H9 (cell line): ENCODE measurements around the gene MT1F. TPM values are rescaled to one million over a fixed set of nuclear protein-coding genes. Genes with fewer than 3 reads are reported as not detected.
A peak's percentile ranks its signal among the peaks of the same experiment; 100 is the strongest.

Experiments
- DNase-seq: peaks from one replicate; pipeline ENCODE4 v3.0.0-alpha.2; 2017
- H2AFZ ChIP-seq: one replicate; pipeline ENCODE4 v1.6.1; 2013; ENCODE audit warnings: mild to moderate bottlenecking, low read length, control low read depth, moderate library complexity
- H2AK5ac ChIP-seq: 2 replicates; pipeline ENCODE4 v1.6.1; 2013; ENCODE audit warnings: low read length, control low read depth, mixed read lengths; ENCODE audit not compliant: insufficient read length
- H2BK120ac ChIP-seq: one replicate; pipeline ENCODE4 v1.6.1; 2013; ENCODE audit warnings: low read depth, mild to moderate bottlenecking, low read length, control low read depth, inconsistent platforms; ENCODE audit not compliant: poor library complexity, severe bottlenecking
- H2BK12ac ChIP-seq: 2 replicates; pipeline ENCODE4 v1.6.1; 2013; ENCODE audit warnings: low read length, control low read depth, mixed read lengths, low read depth; ENCODE audit not compliant: insufficient read length
- H2BK15ac ChIP-seq: 2 replicates; pipeline ENCODE4 v1.6.1; 2013; ENCODE audit warnings: low read depth, low read length, control low read depth
- H2BK20ac ChIP-seq: one replicate; pipeline ENCODE4 v1.6.1; 2013; ENCODE audit warnings: low read depth, mild to moderate bottlenecking, low read length, control low read depth, inconsistent platforms; ENCODE audit not compliant: poor library complexity, severe bottlenecking
- H2BK5ac ChIP-seq: 2 replicates; pipeline ENCODE4 v1.6.1; 2013; ENCODE audit warnings: low read length, control low read depth, mixed read lengths; ENCODE audit not compliant: insufficient read length
- H3K14ac ChIP-seq: 2 replicates; pipeline ENCODE4 v1.6.1; 2013; ENCODE audit warnings: low read length, control low read depth; ENCODE audit not compliant: insufficient read depth
- H3K18ac ChIP-seq: 2 replicates; pipeline ENCODE4 v1.6.1; 2013; ENCODE audit warnings: low read depth, mild to moderate bottlenecking, mixed read lengths, low read length, control low read depth; ENCODE audit not compliant: insufficient read length
- H3K23ac ChIP-seq: 2 replicates; pipeline ENCODE4 v1.6.1; 2013; ENCODE audit warnings: low read length, control low read depth, mixed read lengths, low read depth; ENCODE audit not compliant: insufficient read length
- H3K23me2 ChIP-seq: 2 replicates; pipeline ENCODE4 v1.6.1; 2013; ENCODE audit warnings: low read depth, mild to moderate bottlenecking, mixed read lengths, low read length, control low read depth; ENCODE audit not compliant: insufficient read length, poor library complexity, severe bottlenecking
- H3K27ac ChIP-seq: 2 replicates; pipeline ENCODE4 v1.5.1; 2013; ENCODE audit warnings: low read length, control low read depth, mixed read lengths, low read depth; ENCODE audit not compliant: insufficient read length
- H3K27me3 ChIP-seq: 2 replicates; pipeline ENCODE4 v1.6.1; 2013; ENCODE audit warnings: low read length, control low read depth, inconsistent platforms; ENCODE audit not compliant: insufficient read depth
- H3K4ac ChIP-seq: 2 replicates; pipeline ENCODE4 v1.6.1; 2013; ENCODE audit warnings: low read depth, mild to moderate bottlenecking, control low read depth, inconsistent platforms, low read length, moderate library complexity
- H3K4me1 ChIP-seq: 2 replicates; pipeline ENCODE4 v1.6.1; 2013; ENCODE audit warnings: low read length, control low read depth, inconsistent platforms; ENCODE audit not compliant: insufficient read depth
- H3K4me2 ChIP-seq: 2 replicates; pipeline ENCODE4 v1.6.1; 2013; ENCODE audit warnings: low read length, control low read depth, mixed read lengths; ENCODE audit not compliant: insufficient read length, insufficient read depth
- H3K56ac ChIP-seq: 2 replicates; pipeline ENCODE4 v1.6.1; 2013; ENCODE audit warnings: low read depth, mild to moderate bottlenecking, mixed read lengths, low read length, control low read depth; ENCODE audit not compliant: insufficient read length
- H3K79me1 ChIP-seq: 2 replicates; pipeline ENCODE4 v1.6.1; 2013; ENCODE audit warnings: low read depth, mild to moderate bottlenecking, moderate library complexity, low read length, control low read depth, inconsistent platforms; ENCODE audit not compliant: insufficient read depth, poor library complexity, severe bottlenecking
- H3K79me2 ChIP-seq: 2 replicates; pipeline ENCODE4 v1.6.1; 2013; ENCODE audit warnings: low read length, control low read depth, inconsistent platforms; ENCODE audit not compliant: insufficient read depth
- H3K9ac ChIP-seq: 2 replicates; pipeline ENCODE4 v1.6.1; 2013; ENCODE audit warnings: low read length, control low read depth, mixed read lengths; ENCODE audit not compliant: insufficient read length; ENCODE audit errors: extremely low read depth
- H3K9me3 ChIP-seq: one replicate; pipeline ENCODE4 v1.6.1; 2013; ENCODE audit warnings: low read depth, low read length, inconsistent platforms; ENCODE audit not compliant: control insufficient read depth
- H3T11ph ChIP-seq: one replicate; pipeline ENCODE4 v1.6.1; 2013; ENCODE audit warnings: mild to moderate bottlenecking, low read length, control low read depth, inconsistent platforms
- H4K20me1 ChIP-seq: one replicate; pipeline ENCODE4 v1.6.1; 2013; ENCODE audit not compliant: control insufficient read depth, insufficient read length, insufficient read depth
- H4K5ac ChIP-seq: 2 replicates; pipeline ENCODE4 v1.6.1; 2013; ENCODE audit warnings: low read depth, mild to moderate bottlenecking, mixed read lengths, low read length, control low read depth; ENCODE audit not compliant: insufficient read length
- H4K8ac ChIP-seq: replicated peaks from 2 replicates; pipeline ENCODE4 v1.6.1; 2013; ENCODE audit warnings: low read length, control low read depth, mixed read lengths, low read depth; ENCODE audit not compliant: insufficient read length
- H4K91ac ChIP-seq: 2 replicates; pipeline ENCODE4 v1.6.1; 2013; ENCODE audit warnings: low read depth, mild to moderate bottlenecking, moderate library complexity, mixed read lengths, low read length, control low read depth; ENCODE audit not compliant: insufficient read length
- H3K27ac Mint-ChIP-seq, 3 experiments: 2 replicates in 2 of 3; 3 replicates in 1 of 3; pipeline ENCODE4 v1.8.0; 2020 to 2021; ENCODE audit warnings: mixed read lengths in 3 of 3, mild to moderate bottlenecking in 1 of 3, moderate library complexity in 1 of 3
- H3K27me3 Mint-ChIP-seq: 2 replicates; pipeline ENCODE4 v1.8.0; 2021; ENCODE audit warnings: low read depth, mild to moderate bottlenecking, moderate library complexity, mixed read lengths
- H3K36me3 Mint-ChIP-seq, 3 experiments: 2 replicates in 2 of 3; 3 replicates in 1 of 3; pipeline ENCODE4 v1.8.0; 2020 to 2021; ENCODE audit warnings: low read depth in 3 of 3, mixed read lengths in 3 of 3; ENCODE audit not compliant: insufficient read depth in 1 of 3
- H3K4me1 Mint-ChIP-seq, 2 experiments: 2 replicates each; pipeline ENCODE4 v1.8.0; 2020; ENCODE audit warnings: mixed read lengths in 2 of 2
- H3K4me3 Mint-ChIP-seq, 2 experiments: 2 replicates in 1 of 2; 3 replicates in 1 of 2; pipeline ENCODE4 v1.8.0; 2020 to 2021; ENCODE audit warnings: mild to moderate bottlenecking in 2 of 2, mixed read lengths in 2 of 2, moderate library complexity in 1 of 2
- H3K9me3 Mint-ChIP-seq, 2 experiments: 2 replicates in 1 of 2; 3 replicates in 1 of 2; pipeline ENCODE4 v1.8.0; 2020; ENCODE audit warnings: mild to moderate bottlenecking in 2 of 2, mixed read lengths in 2 of 2, moderate library complexity in 1 of 2
- WGBS: extraction: QIAGEN DNeasy Blood & Tissue Kit; methylation state at CpG from one replicate; pipeline ENCODE4 v1.1.7; 2013; ENCODE audit warnings: missing lambda C conversion rate, low lambda C conversion rate, mixed read lengths; ENCODE audit not compliant: insufficient read length; ENCODE audit errors: extremely low coverage; 5-methylcytosine and 5-hydroxymethylcytosine counted together
- total RNA-seq: library from RNA; stranded (reverse); gene quantifications from 2 replicates; pipeline ENCODE4 v1.2.1, GENCODE V29; 2021
- TF ChIP-seq, protein P1 (sequence below): fragments of 200-600 bp; sonication (generic); conservative IDR thresholded peaks from 3 replicates; pipeline ENCODE4 v1.8.0; 2021; ENCODE audit warnings: antibody characterized with exemption, mild to moderate bottlenecking

Gene MT1F
- total RNA-seq, 1 experiment from 2014 or later, result 26.1 TPM

DNA sequence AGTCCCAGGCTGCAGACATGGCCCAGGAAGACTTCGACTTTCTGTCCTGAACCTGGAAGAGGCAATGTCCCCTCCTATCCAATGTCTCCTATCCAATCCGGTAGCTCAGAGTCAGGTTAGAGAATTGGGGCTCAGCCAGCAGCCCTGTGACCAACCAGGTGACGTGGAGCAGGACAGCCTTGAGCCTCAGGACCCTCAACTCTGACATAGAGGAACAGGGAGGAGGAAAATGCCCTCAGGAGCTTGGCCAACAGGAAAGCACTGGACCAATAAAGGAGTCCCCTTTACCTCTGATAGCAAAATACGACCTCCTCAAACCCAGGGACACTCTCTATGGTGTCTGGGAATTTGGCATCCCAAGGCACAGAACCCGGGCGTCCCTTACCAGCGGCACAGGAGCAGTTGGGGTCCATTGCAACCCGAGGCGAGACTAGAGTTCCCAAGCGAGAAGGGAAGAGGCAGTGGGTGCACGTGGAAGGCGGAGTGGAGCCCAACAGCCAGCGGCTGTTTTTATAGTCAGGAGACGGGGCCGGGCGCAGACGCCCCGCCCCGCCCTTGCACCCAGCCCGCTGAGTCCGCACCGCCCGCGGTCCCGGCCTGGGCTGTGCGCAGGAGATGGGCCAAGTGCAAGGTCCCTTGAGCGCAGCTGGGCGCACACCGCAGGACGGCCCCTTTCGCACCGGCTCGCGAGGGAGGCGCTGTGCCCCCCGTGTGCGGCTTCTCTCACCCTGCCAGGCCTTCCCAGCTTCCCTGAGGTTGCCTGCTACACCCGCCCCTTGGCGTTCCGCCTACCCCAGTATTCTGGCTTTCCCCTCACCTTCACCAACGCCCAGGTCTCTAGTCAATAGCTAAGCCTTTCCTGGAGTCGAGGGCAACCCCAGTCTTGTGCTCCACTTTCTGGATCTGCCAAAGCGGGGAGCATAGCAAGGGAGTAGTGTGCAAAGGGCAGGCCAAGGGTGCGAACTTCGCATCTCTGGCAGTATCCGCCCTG is 10.1 kb downstream of the MT1F start, which contains the start of gene MT1G:
Gene MT1G, minus strand, starts transcription at position 485 of the 991 bp plus-strand sequence. Its CDS starts 72 bp downstream, at position 413.
- no peak within 1 kb of the TSS for H2BK5ac ChIP-seq
- no peak within 1 kb of the TSS for H2BK120ac ChIP-seq
- peaks cover 98% of the 10 kb centered on the region for H3K27me3 Mint-ChIP-seq
- H2AK5ac ChIP-seq, result no peak within 1 kb of the TSS
- peak within 1 kb of the TSS in 1 of 3 experiments; percentile 88; a peak in 1 of 7 replicates for H3K27ac Mint-ChIP-seq
- H3K23ac ChIP-seq, result no peak within 1 kb of the TSS
- no peak within 1 kb of the TSS for H2BK12ac ChIP-seq
- H3K4me1 Mint-ChIP-seq, result peaks cover 3 to 35% of the 10 kb centered on the region in 2 experiments; a peak in 3 of 4 replicates
- H3K9me3 ChIP-seq, result no peaks in the 10 kb centered on the region
- H3K9me3 Mint-ChIP-seq, result no peaks in the 10 kb centered on the region
- TF ChIP-seq, protein P1, sequence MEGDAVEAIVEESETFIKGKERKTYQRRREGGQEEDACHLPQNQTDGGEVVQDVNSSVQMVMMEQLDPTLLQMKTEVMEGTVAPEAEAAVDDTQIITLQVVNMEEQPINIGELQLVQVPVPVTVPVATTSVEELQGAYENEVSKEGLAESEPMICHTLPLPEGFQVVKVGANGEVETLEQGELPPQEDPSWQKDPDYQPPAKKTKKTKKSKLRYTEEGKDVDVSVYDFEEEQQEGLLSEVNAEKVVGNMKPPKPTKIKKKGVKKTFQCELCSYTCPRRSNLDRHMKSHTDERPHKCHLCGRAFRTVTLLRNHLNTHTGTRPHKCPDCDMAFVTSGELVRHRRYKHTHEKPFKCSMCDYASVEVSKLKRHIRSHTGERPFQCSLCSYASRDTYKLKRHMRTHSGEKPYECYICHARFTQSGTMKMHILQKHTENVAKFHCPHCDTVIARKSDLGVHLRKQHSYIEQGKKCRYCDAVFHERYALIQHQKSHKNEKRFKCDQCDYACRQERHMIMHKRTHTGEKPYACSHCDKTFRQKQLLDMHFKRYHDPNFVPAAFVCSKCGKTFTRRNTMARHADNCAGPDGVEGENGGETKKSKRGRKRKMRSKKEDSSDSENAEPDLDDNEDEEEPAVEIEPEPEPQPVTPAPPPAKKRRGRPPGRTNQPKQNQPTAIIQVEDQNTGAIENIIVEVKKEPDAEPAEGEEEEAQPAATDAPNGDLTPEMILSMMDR, result no peak
- H3K79me2 ChIP-seq, result no peaks in the 10 kb centered on the region
- H2BK20ac ChIP-seq, result no peak within 1 kb of the TSS
- H3K56ac ChIP-seq, result no peak within 1 kb of the TSS
- H2AFZ ChIP-seq, result no peak within 1 kb of the TSS
- peak; percentile 50 for DNase-seq
- no peak within 1 kb of the TSS for H3K4ac ChIP-seq
- H3K79me1 ChIP-seq, result no peaks in the 10 kb centered on the region
- H3K18ac ChIP-seq, result no peak within 1 kb of the TSS
- H3K4me3 Mint-ChIP-seq, result peak within 1 kb of the TSS; percentile 49 to 76
- peaks cover 12% of the 10 kb centered on the region for H3K23me2 ChIP-seq
- H3K14ac ChIP-seq, result no peak within 1 kb of the TSS
- no peak within 1 kb of the TSS for H4K91ac ChIP-seq
- no peak within 1 kb of the TSS for H2BK15ac ChIP-seq
- no peak within 1 kb of the TSS for H4K5ac ChIP-seq
- H3K36me3 Mint-ChIP-seq, result no peaks in the 10 kb centered on the region
- H3T11ph ChIP-seq, result no peak within 1 kb of the TSS
- peaks cover 65% of the 10 kb centered on the region for H3K27me3 ChIP-seq
- no peak within 1 kb of the TSS for H3K9ac ChIP-seq
- no peaks in the 10 kb centered on the region for H4K20me1 ChIP-seq
- no CpG with 5 or more reads among the region's 46 CpGs for WGBS
- no peak within 1 kb of the TSS for H3K27ac ChIP-seq
- H3K4me2 ChIP-seq, result peak within 1 kb of the TSS; percentile 85
- H3K4me1 ChIP-seq, result peaks cover 6% of the 10 kb centered on the region; the same call in 1 of the 2 replicates
- H4K8ac ChIP-seq, result no peak within 1 kb of the TSS
